ENCODE measurements around the gene SOCS6.
"Not testable (repeated sequence)": the region's sequence is repeated elsewhere in the genome, so short reads cannot be mapped to it uniquely, and the experiment has no call there.

The SOCS6 gene

GRCh38 chr18:70288851-70289328 lies at the start of gene SOCS6:
SOCS6 (plus strand) TSS chr18:70289045; CDS start chr18:70324669, 35,624 bp downstream.
- Histone ChIP-seq H3K4me2 (ENCODE audit: low read length) (peak within 1 kb of the TSS; percentile 91), H3K36me3 (replicated peaks; ENCODE audit: low read depth, low read length) (peaks cover 6% of the 10 kb centered on the region), H3K9ac (ENCODE audit: low read length) (peak within 1 kb of the TSS; percentile 89), H3K4me3 (ENCODE audit: low read length) (peak within 1 kb of the TSS; percentile 85), H3K27ac (ENCODE audit: low read length) (peak within 1 kb of the TSS; percentile 42), H2AFZ (ENCODE audit: low read depth, low read length) (peak within 1 kb of the TSS; percentile 69), H4K20me1 (ENCODE audit: insufficient read depth, low read length) (peaks cover 37% of the 10 kb centered on the region), H3K9me3 (ENCODE audit: insufficient read depth, low read length) (no peaks in the 10 kb centered on the region), H3K27me3 (ENCODE audit: low read depth, low read length) (no peaks in the 10 kb centered on the region), H3K4me1 (ENCODE audit: low read length) (peaks cover 34% of the 10 kb centered on the region), H3K79me2 (ENCODE audit: low read length) (peaks cover 47% of the 10 kb centered on the region)
- no peak for TF ChIP-seq CTCF (IDR thresholded peaks at IDR 0.05; ENCODE audit: low read depth, low read length)
- TF ChIP-seq EZH2phosphoT487 (IDR thresholded peaks at IDR 0.05; ENCODE audit: low read depth) = no peak

- H2AFZ ChIP-seq (ENCODE audit: low read depth, low read length) = no peak overlapping the region
- H3K9me3 ChIP-seq (ENCODE audit: insufficient read depth, low read length) = no peaks in the 10 kb centered on the region
- no peak overlapping the region for H3K9ac ChIP-seq (ENCODE audit: low read length)
- H3K36me3 ChIP-seq (replicated peaks; ENCODE audit: low read depth, low read length) = no peaks in the 10 kb centered on the region
- no peaks in the 10 kb centered on the region for H4K20me1 ChIP-seq (ENCODE audit: insufficient read depth, low read length)
- H3K27me3 ChIP-seq (ENCODE audit: low read depth, low read length) = no peaks in the 10 kb centered on the region
- no peak overlapping the region for H3K27ac ChIP-seq (ENCODE audit: low read length)
- H3K4me1 ChIP-seq (ENCODE audit: low read length) = no peaks in the 10 kb centered on the region
- no peaks in the 10 kb centered on the region for H3K79me2 ChIP-seq (ENCODE audit: low read length)
- no peak overlapping the region for H3K4me3 ChIP-seq (ENCODE audit: low read length)
- TF ChIP-seq EZH2phosphoT487 (IDR thresholded peaks at IDR 0.05; ENCODE audit: low read depth) (no peak), CTCF (IDR thresholded peaks at IDR 0.05; ENCODE audit: low read depth, low read length) (no peak)
- H3K4me2 ChIP-seq (ENCODE audit: low read length) = no peak overlapping the region
Observed at GRCh38 chr18:70243131-70243929, 45.5 kb upstream of the SOCS6 start.

DNA sequence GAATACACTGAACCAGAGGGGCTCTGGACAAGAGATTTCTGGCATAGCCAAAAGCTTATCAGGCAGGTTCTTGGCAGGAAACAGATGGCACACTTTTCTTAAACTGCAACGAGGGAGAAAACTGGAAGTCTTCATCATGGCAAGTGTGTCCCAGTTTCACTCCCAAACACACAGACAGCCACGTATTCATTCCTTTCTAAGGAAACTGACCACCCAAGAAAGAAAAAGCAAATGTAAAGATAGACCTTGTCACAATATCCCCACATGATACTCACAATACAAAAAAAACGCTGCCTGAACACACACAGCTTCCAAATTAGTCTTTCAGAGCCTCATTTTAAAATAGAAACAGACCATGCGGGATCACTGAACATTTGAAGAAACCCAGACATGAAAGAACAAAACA lies 42.8 kb upstream of the SOCS6 start:
- Histone ChIP-seq H3K9ac (ENCODE audit: low read length) (no peak overlapping the region), H3K4me1 (ENCODE audit: low read length) (no peaks in the 10 kb centered on the region), H3K4me2 (ENCODE audit: low read length) (no peak overlapping the region), H2AFZ (ENCODE audit: low read depth, low read length) (0 out of 2 replicates have a peak overlapping the region, but pooled peaks have one; percentile 1), H3K27ac (ENCODE audit: low read length) (no peak overlapping the region), H3K36me3 (replicated peaks; ENCODE audit: low read depth, low read length) (no peaks in the 10 kb centered on the region), H3K9me3 (ENCODE audit: insufficient read depth, low read length) (no peaks in the 10 kb centered on the region), H4K20me1 (ENCODE audit: insufficient read depth, low read length) (no peaks in the 10 kb centered on the region), H3K4me3 (ENCODE audit: low read length) (no peak overlapping the region), H3K79me2 (ENCODE audit: low read length) (no peaks in the 10 kb centered on the region), H3K27me3 (ENCODE audit: low read depth, low read length) (no peaks in the 10 kb centered on the region)
- TF ChIP-seq EZH2phosphoT487 (IDR thresholded peaks at IDR 0.05; ENCODE audit: low read depth) (no peak), CTCF (IDR thresholded peaks at IDR 0.05; ENCODE audit: low read depth, low read length) (no peak)

GRCh38 chr18:70249118-70249517 lies 39.7 kb upstream of the SOCS6 start:
- H3K36me3 ChIP-seq (replicated peaks; ENCODE audit: low read depth, low read length) = no peaks in the 10 kb centered on the region
- no peaks in the 10 kb centered on the region for H3K27me3 ChIP-seq (ENCODE audit: low read depth, low read length)
- TF ChIP-seq EZH2phosphoT487 (IDR thresholded peaks at IDR 0.05; ENCODE audit: low read depth) (no peak), CTCF (IDR thresholded peaks at IDR 0.05; ENCODE audit: low read depth, low read length) (no peak)
- H2AFZ ChIP-seq (ENCODE audit: low read depth, low read length) = no peak overlapping the region
- no peaks in the 10 kb centered on the region for H3K9me3 ChIP-seq (ENCODE audit: insufficient read depth, low read length)
- H3K79me2 ChIP-seq (ENCODE audit: low read length) = no peaks in the 10 kb centered on the region
- no peak overlapping the region for H3K4me3 ChIP-seq (ENCODE audit: low read length)
- no peak overlapping the region for H3K9ac ChIP-seq (ENCODE audit: low read length)
- H3K27ac ChIP-seq (ENCODE audit: low read length) = no peak overlapping the region
- no peak overlapping the region for H3K4me2 ChIP-seq (ENCODE audit: low read length)
- no peaks in the 10 kb centered on the region for H4K20me1 ChIP-seq (ENCODE audit: insufficient read depth, low read length)
- no peaks in the 10 kb centered on the region for H3K4me1 ChIP-seq (ENCODE audit: low read length)

DNA sequence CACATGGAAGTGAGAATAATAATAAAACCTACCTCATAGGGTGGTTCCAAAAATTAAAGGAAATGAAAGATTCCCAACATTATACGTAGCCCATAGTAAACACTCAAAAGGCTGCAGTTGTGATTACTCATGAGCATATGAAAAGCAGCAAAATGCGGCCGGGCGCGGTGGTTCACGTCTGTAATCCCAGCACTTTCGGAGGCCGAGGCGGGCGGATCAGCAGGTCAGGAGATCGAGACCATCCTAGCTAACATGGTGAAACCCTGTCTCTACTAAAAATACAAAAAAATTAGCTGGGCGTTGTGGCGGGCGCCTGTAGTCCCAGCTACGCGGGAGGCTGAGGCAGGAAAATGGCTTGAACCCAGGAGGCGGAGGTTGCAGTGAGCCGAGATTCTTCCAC lies 39.0 kb upstream of the SOCS6 start:
- H3K27me3 ChIP-seq (ENCODE audit: low read depth, low read length); H2AFZ ChIP-seq (ENCODE audit: low read depth, low read length); H3K79me2 ChIP-seq (ENCODE audit: low read length); H4K20me1 ChIP-seq (ENCODE audit: insufficient read depth, low read length); H3K4me1 ChIP-seq (ENCODE audit: low read length); H3K9me3 ChIP-seq (ENCODE audit: insufficient read depth, low read length); H3K9ac ChIP-seq (ENCODE audit: low read length); H3K4me3 ChIP-seq (ENCODE audit: low read length); H3K27ac ChIP-seq (ENCODE audit: low read length); H3K4me2 ChIP-seq (ENCODE audit: low read length); H3K36me3 ChIP-seq (replicated peaks; ENCODE audit: low read depth, low read length): not testable (repeated sequence)

Measured in OCI-LY3 (cell line).